HUES64 (cell line): Measurements from ENCODE around the gene PDGFD.

Source experiments
- H3K27ac ChIP-seq: 2 replicates; pipeline ENCODE4 v1.7.0; 2013; ENCODE audit warnings: low read depth, low read length, inconsistent platforms
- H3K27me3 ChIP-seq: 2 replicates; pipeline ENCODE4 v1.6.1; 2013; ENCODE audit warnings: mild to moderate bottlenecking, low read length; ENCODE audit not compliant: insufficient read depth
- H3K36me3 ChIP-seq: 2 replicates; pipeline ENCODE4 v1.6.1; 2013; ENCODE audit warnings: mild to moderate bottlenecking, low read length; ENCODE audit not compliant: insufficient read depth
- H3K4me1 ChIP-seq: 2 replicates; pipeline ENCODE4 v1.6.1; 2013; ENCODE audit warnings: mild to moderate bottlenecking, low read length, moderate library complexity; ENCODE audit not compliant: insufficient read depth
- H3K4me3 ChIP-seq: 2 replicates; pipeline ENCODE4 v1.5.1; 2013; ENCODE audit warnings: mild to moderate bottlenecking, low read length, moderate library complexity
- H3K9ac ChIP-seq: 2 replicates; pipeline ENCODE4 v1.6.1; 2013; ENCODE audit warnings: mild to moderate bottlenecking, low read depth, low read length
- H3K9me3 ChIP-seq: 2 replicates; pipeline ENCODE4 v1.6.1; 2013; ENCODE audit warnings: low read depth, low read length; ENCODE audit not compliant: insufficient read depth
- WGBS: fragments of 150-250, 120-280 bp; methylation state at CpG from one replicate; pipeline ENCODE4 v1.1.7; 2013; ENCODE audit warnings: missing lambda C conversion rate; 5-methylcytosine and 5-hydroxymethylcytosine counted together

PDGFD gene

GRCh38 chr11:104146421-104146820, 17.5 kb downstream of the PDGFD start:
- Histone ChIP-seq H3K27ac (no peak overlapping the region), H3K9ac (no peak overlapping the region), H3K27me3 (no peaks in the 10 kb centered on the region), H3K4me3 (no peak overlapping the region), H3K4me1 (no peaks in the 10 kb centered on the region), H3K36me3 (no peaks in the 10 kb centered on the region), H3K9me3 (no peaks in the 10 kb centered on the region)
- 82% methylated on average over 3 of the region's 3 CpGs for WGBS

GRCh38 chr11:104145062-104145461, 18.9 kb downstream of the PDGFD start:
- 89% methylated on average over 3 of the region's 3 CpGs for WGBS
- H3K4me1 ChIP-seq = no peaks in the 10 kb centered on the region
- H3K9ac ChIP-seq = no peak overlapping the region

GRCh38 chr11:104142698-104143097, 21.2 kb downstream of the PDGFD start:
- H3K4me1 ChIP-seq = no peaks in the 10 kb centered on the region
- WGBS = 91% methylated on average over 6 of the region's 6 CpGs

More at GRCh38 chr11:104145062-104145461, 18.9 kb downstream of the PDGFD start:
- no peak overlapping the region for H3K27ac ChIP-seq
- no peak overlapping the region for H3K4me3 ChIP-seq
- no peaks in the 10 kb centered on the region for H3K36me3 ChIP-seq
- H3K27me3 ChIP-seq = no peaks in the 10 kb centered on the region
- no peaks in the 10 kb centered on the region for H3K9me3 ChIP-seq

GRCh38 chr11:104136861-104137260, 27.1 kb downstream of the PDGFD start:
- Histone ChIP-seq H3K9me3 (no peaks in the 10 kb centered on the region), H3K9ac (no peak overlapping the region), H3K27ac (no peak overlapping the region), H3K27me3 (no peaks in the 10 kb centered on the region), H3K4me3 (no peak overlapping the region), H3K36me3 (no peaks in the 10 kb centered on the region), H3K4me1 (no peaks in the 10 kb centered on the region)

More at GRCh38 chr11:104142698-104143097, 21.2 kb downstream of the PDGFD start:
- no peak overlapping the region for H3K27ac ChIP-seq
- no peaks in the 10 kb centered on the region for H3K27me3 ChIP-seq
- no peaks in the 10 kb centered on the region for H3K9me3 ChIP-seq
- no peaks in the 10 kb centered on the region for H3K36me3 ChIP-seq
- no peak overlapping the region for H3K4me3 ChIP-seq
- H3K9ac ChIP-seq = no peak overlapping the region

GRCh38 chr11:104134745-104135144, 29.2 kb downstream of the PDGFD start:
- Histone ChIP-seq H3K4me1 (no peaks in the 10 kb centered on the region), H3K27ac (no peak overlapping the region), H3K27me3 (no peaks in the 10 kb centered on the region), H3K36me3 (no peaks in the 10 kb centered on the region), H3K4me3 (no peak overlapping the region), H3K9ac (no peak overlapping the region), H3K9me3 (no peaks in the 10 kb centered on the region)
- WGBS = 71% methylated on average over 1 of the region's 1 CpG

GRCh38 chr11:104130161-104130560, 33.8 kb downstream of the PDGFD start:
- no peak overlapping the region for H3K4me3 ChIP-seq
- H3K27me3 ChIP-seq = no peaks in the 10 kb centered on the region
- H3K9me3 ChIP-seq = no peaks in the 10 kb centered on the region
- no peaks in the 10 kb centered on the region for H3K36me3 ChIP-seq
- peaks cover 4% of the 10 kb centered on the region; the same call in 1 of the 2 replicates for H3K4me1 ChIP-seq
- no peak overlapping the region for H3K9ac ChIP-seq
- H3K27ac ChIP-seq = no peak overlapping the region
- 84% methylated on average over 1 of the region's 1 CpG for WGBS

GRCh38 chr11:104129145-104129544, 34.8 kb downstream of the PDGFD start:
- H3K27ac ChIP-seq = no peak overlapping the region
- H3K27me3 ChIP-seq = no peaks in the 10 kb centered on the region
- no peak overlapping the region for H3K9ac ChIP-seq
- H3K4me1 ChIP-seq = peaks cover 4% of the 10 kb centered on the region; the same call in 1 of the 2 replicates
- no peaks in the 10 kb centered on the region for H3K9me3 ChIP-seq
- no peaks in the 10 kb centered on the region for H3K36me3 ChIP-seq
- 78% methylated on average over 3 of the region's 3 CpGs for WGBS
- no peak overlapping the region for H3K4me3 ChIP-seq

GRCh38 chr11:104127828-104128227, 36.1 kb downstream of the PDGFD start:
- 80% methylated on average over 1 of the region's 2 CpGs for WGBS
- no peak overlapping the region for H3K27ac ChIP-seq
- H3K36me3 ChIP-seq = no peaks in the 10 kb centered on the region
- H3K9ac ChIP-seq = no peak overlapping the region
- H3K27me3 ChIP-seq = no peaks in the 10 kb centered on the region
- no peaks in the 10 kb centered on the region for H3K9me3 ChIP-seq
- no peak overlapping the region for H3K4me3 ChIP-seq
- H3K4me1 ChIP-seq = peaks cover 11% of the 10 kb centered on the region

GRCh38 chr11:104126464-104126863, 37.5 kb downstream of the PDGFD start:
- Histone ChIP-seq H3K27me3 (no peaks in the 10 kb centered on the region), H3K9me3 (no peaks in the 10 kb centered on the region), H3K4me3 (no peak overlapping the region), H3K27ac (no peak overlapping the region), H3K36me3 (no peaks in the 10 kb centered on the region), H3K4me1 (peaks cover 25% of the 10 kb centered on the region), H3K9ac (no peak overlapping the region)
- WGBS = 91% methylated on average over 1 of the region's 1 CpG

- Histone ChIP-seq H3K36me3 (no peaks in the 10 kb centered on the region), H3K4me3 (no peak overlapping the region), H3K4me1 (peaks cover 38% of the 10 kb centered on the region), H3K27ac (no peak overlapping the region), H3K9ac (no peak overlapping the region), H3K9me3 (no peaks in the 10 kb centered on the region), H3K27me3 (no peaks in the 10 kb centered on the region)
- 94% methylated on average over 1 of the region's 1 CpG for WGBS
Observed at GRCh38 chr11:104124979-104125378, 39.0 kb downstream of the PDGFD start.

- Histone ChIP-seq H3K27ac (no peak overlapping the region), H3K27me3 (no peaks in the 10 kb centered on the region), H3K9ac (no peak overlapping the region), H3K9me3 (peaks cover 4% of the 10 kb centered on the region; the same call in 1 of the 2 replicates), H3K4me3 (no peak overlapping the region), H3K4me1 (peaks cover 35% of the 10 kb centered on the region), H3K36me3 (no peaks in the 10 kb centered on the region)
- no CpG with 5 or more reads among the region's 2 CpGs for WGBS
Observed at GRCh38 chr11:104122836-104123235, 41.1 kb downstream of the PDGFD start.

- no peaks in the 10 kb centered on the region for H3K36me3 ChIP-seq
- peaks cover 4% of the 10 kb centered on the region; the same call in 1 of the 2 replicates for H3K9me3 ChIP-seq
- H3K4me3 ChIP-seq = no peak overlapping the region
- H3K4me1 ChIP-seq = peaks cover 35% of the 10 kb centered on the region
- H3K27me3 ChIP-seq = no peaks in the 10 kb centered on the region
- H3K9ac ChIP-seq = no peak overlapping the region
- 0 out of 2 replicates have a peak overlapping the region, but pooled peaks have one; percentile 11 for H3K27ac ChIP-seq
Observed at GRCh38 chr11:104122011-104122635, 41.8 kb downstream of the PDGFD start.
